ENCODE measurements around the gene TECTA.

The TECTA gene

GRCh38 chr11:121104312-121104762, 3.3 kb downstream of the TECTA start:
- no peak for DNase-seq (ENCODE audit: low read depth, low spot score)
- in situ Hi-C loops (cut with HindIII; ENCODE audit: low sequenced_read_pairs): no loop called here
- TF ChIP-seq CTCF (IDR thresholded peaks at IDR 0.05; ENCODE audit: low read depth, low read length): no peak

DNA sequence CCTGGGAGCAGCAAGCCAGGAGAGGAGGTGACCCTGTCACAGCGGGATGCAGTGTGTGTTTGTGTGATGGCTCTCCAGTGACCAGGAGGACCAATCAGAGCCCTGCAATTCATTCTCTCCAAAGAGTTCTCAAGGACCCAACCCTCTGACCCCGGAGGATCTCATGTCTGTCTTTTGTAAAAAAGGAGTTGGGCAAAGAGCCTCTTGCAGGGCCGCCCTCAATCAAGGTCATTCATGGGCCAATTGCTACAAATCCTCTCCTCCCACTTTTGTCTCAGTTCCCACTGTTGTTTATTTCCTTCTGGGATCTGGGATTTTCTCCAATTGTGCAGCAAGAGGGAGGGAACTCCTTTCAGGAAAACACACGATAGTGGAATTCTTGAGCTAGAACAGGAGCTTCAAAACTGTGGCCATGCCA, 4.0 kb downstream of the TECTA start:
- no peak for DNase-seq (ENCODE audit: low read depth, low spot score)
- H3K4me3 ChIP-seq (ENCODE audit: low read depth, low read length): no peak overlapping the region
- in situ Hi-C loops (cut with HindIII; ENCODE audit: low sequenced_read_pairs): no loop called here
- TF ChIP-seq CTCF (IDR thresholded peaks at IDR 0.05; ENCODE audit: low read depth, low read length): no peak

More at GRCh38 chr11:121104312-121104762, 3.3 kb downstream of the TECTA start:
- no peak overlapping the region for H3K4me3 ChIP-seq (ENCODE audit: low read depth, low read length)

DNA sequence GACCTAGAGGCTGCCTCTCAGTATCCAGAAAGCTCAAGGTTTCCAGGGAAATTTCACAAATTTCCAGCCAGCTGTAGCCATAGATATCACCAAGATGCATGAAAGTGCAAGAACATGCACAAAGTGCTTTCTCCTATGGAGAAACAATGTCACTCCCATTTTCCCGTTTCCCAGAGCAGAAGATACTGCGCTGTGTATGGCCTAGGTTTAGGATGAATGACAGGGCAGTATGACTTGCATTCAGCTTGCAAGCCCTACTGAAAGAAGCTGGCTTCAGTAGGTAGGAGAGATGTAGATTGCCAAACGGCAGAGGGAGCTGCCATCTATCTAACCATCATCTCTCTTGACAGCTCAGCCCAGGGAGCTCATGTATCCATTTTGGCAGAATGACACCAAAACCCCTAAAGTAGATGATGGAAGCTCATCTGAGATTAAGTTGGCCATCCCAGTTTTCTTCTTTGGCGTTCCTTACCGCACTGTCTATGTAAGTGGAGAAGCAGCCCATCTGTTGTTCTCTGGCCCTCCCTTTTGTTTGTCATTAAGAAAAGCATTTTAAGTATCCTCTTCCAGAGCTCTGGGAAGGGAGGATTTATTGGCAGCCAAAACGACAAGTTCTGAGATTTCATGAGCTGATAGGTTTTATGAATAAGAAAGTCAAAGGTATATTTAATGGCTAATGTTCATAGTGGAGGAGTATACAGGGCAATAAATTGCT, 4.6 kb downstream of the TECTA start:
- in situ Hi-C loops (cut with HindIII; ENCODE audit: low sequenced_read_pairs): no loop called here
- no peak overlapping the region for H3K4me3 ChIP-seq (ENCODE audit: low read depth, low read length)
- no peak for TF ChIP-seq CTCF (IDR thresholded peaks at IDR 0.05; ENCODE audit: low read depth, low read length)
- no peak for DNase-seq (ENCODE audit: low read depth, low spot score)

DNA sequence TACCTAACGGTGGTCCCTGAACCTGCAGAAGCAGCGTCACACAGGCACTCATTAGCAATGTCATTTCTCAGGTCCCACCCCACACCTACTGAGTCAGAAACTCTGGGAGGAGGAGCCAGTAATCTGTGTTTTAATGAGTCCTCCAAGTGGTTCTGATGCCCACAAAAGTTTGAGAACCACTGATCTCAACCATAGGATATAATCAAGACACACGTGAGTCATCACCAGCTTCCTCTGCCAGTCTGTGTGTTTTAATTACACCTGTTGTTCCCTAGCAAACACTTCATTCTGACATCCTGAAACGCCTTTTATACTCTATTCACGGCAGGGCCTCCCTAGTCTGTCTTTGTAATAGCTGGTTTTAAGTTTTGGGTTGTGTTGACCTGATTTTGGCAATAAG, 5.8 kb downstream of the TECTA start:
- DNase-seq (ENCODE audit: low read depth, low spot score): no peak
- in situ Hi-C loops (cut with HindIII; ENCODE audit: low sequenced_read_pairs): no loop called here
- no peak for TF ChIP-seq CTCF (IDR thresholded peaks at IDR 0.05; ENCODE audit: low read depth, low read length)
- no peak overlapping the region for H3K4me3 ChIP-seq (ENCODE audit: low read depth, low read length)

DNA sequence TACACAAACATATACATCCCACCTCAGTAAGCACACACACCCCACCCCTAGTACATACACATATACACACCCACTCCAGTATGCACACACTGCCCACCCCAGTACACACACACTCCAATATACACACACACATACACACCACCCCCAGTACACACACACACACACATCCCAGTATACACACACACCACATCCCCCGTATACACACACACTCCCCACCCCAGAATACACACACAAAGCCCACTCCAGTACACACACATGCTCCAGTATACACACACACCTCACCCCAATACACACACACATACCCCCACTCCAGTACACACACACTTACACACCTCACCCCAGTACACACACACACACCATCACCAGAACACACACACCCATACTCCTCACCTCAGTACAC, 7.4 kb downstream of the TECTA start:
- in situ Hi-C loops (cut with HindIII; ENCODE audit: low sequenced_read_pairs): no loop called here
- no peak for DNase-seq (ENCODE audit: low read depth, low spot score)
- H3K4me3 ChIP-seq (ENCODE audit: low read depth, low read length): no peak overlapping the region
- no peak for TF ChIP-seq CTCF (IDR thresholded peaks at IDR 0.05; ENCODE audit: low read depth, low read length)

GRCh38 chr11:121109471-121109870, 8.4 kb downstream of the TECTA start:
- H3K4me3 ChIP-seq (ENCODE audit: low read depth, low read length): no peak overlapping the region
- TF ChIP-seq CTCF (IDR thresholded peaks at IDR 0.05; ENCODE audit: low read depth, low read length): no peak
- no peak for DNase-seq (ENCODE audit: low read depth, low spot score)
- in situ Hi-C loops (cut with HindIII; ENCODE audit: low sequenced_read_pairs): no loop called here
